ENCODE measurements around the gene DPYD.

Gene DPYD

GRCh38 chr1:97338347-97338746 is 582.5 kb downstream of the DPYD start:
- DNase-seq (ENCODE audit: low spot score): no peak

GRCh38 chr1:97337250-97338030 is 583.4 kb downstream of the DPYD start:
- DNase-seq (ENCODE audit: low spot score): no peak
- no peaks in the 10 kb centered on the region for H3K27me3 ChIP-seq (ENCODE audit: insufficient read depth, poor library complexity, severe bottlenecking)
- ATAC-seq (ENCODE audit: low read depth): peak; percentile 79
- H3K9me3 ChIP-seq (ENCODE audit: severe bottlenecking): no peaks in the 10 kb centered on the region
- TF ChIP-seq, protein P1, sequence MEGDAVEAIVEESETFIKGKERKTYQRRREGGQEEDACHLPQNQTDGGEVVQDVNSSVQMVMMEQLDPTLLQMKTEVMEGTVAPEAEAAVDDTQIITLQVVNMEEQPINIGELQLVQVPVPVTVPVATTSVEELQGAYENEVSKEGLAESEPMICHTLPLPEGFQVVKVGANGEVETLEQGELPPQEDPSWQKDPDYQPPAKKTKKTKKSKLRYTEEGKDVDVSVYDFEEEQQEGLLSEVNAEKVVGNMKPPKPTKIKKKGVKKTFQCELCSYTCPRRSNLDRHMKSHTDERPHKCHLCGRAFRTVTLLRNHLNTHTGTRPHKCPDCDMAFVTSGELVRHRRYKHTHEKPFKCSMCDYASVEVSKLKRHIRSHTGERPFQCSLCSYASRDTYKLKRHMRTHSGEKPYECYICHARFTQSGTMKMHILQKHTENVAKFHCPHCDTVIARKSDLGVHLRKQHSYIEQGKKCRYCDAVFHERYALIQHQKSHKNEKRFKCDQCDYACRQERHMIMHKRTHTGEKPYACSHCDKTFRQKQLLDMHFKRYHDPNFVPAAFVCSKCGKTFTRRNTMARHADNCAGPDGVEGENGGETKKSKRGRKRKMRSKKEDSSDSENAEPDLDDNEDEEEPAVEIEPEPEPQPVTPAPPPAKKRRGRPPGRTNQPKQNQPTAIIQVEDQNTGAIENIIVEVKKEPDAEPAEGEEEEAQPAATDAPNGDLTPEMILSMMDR (IDR thresholded peaks at IDR 0.05; ENCODE audit: poor library complexity, severe bottlenecking): no peak
- H3K27ac ChIP-seq (ENCODE audit: poor library complexity, severe bottlenecking): no peak overlapping the region
- no peaks in the 10 kb centered on the region for H3K36me3 ChIP-seq (ENCODE audit: low read depth)
- H3K4me1 ChIP-seq (ENCODE audit: insufficient read depth, poor library complexity, severe bottlenecking): peaks cover 9% of the 10 kb centered on the region
- no peak overlapping the region for H3K4me3 ChIP-seq (ENCODE audit: severe bottlenecking)

More at GRCh38 chr1:97338347-97338746, 582.5 kb downstream of the DPYD start:
- Histone ChIP-seq H3K36me3 (ENCODE audit: low read depth) (no peaks in the 10 kb centered on the region), H3K9me3 (ENCODE audit: severe bottlenecking) (no peaks in the 10 kb centered on the region), H3K4me3 (ENCODE audit: severe bottlenecking) (no peak overlapping the region), H3K27me3 (ENCODE audit: insufficient read depth, poor library complexity, severe bottlenecking) (no peaks in the 10 kb centered on the region), H3K27ac (ENCODE audit: poor library complexity, severe bottlenecking) (no peak overlapping the region), H3K4me1 (ENCODE audit: insufficient read depth, poor library complexity, severe bottlenecking) (peaks cover 5% of the 10 kb centered on the region)
- ATAC-seq (ENCODE audit: low read depth): no peak
- TF ChIP-seq, protein P1 (IDR thresholded peaks at IDR 0.05; ENCODE audit: poor library complexity, severe bottlenecking): no peak

GRCh38 chr1:97334454-97334853 is 586.4 kb downstream of the DPYD start:
- TF ChIP-seq, protein P1 (IDR thresholded peaks at IDR 0.05; ENCODE audit: poor library complexity, severe bottlenecking): no peak
- Histone ChIP-seq H3K27me3 (ENCODE audit: insufficient read depth, poor library complexity, severe bottlenecking) (no peaks in the 10 kb centered on the region), H3K36me3 (ENCODE audit: low read depth) (no peaks in the 10 kb centered on the region), H3K9me3 (ENCODE audit: severe bottlenecking) (no peaks in the 10 kb centered on the region), H3K4me3 (ENCODE audit: severe bottlenecking) (no peak overlapping the region), H3K27ac (ENCODE audit: poor library complexity, severe bottlenecking) (no peak overlapping the region), H3K4me1 (ENCODE audit: insufficient read depth, poor library complexity, severe bottlenecking) (peaks cover 11% of the 10 kb centered on the region)
- DNase-seq (ENCODE audit: low spot score) (no peak), ATAC-seq (ENCODE audit: low read depth) (0 out of 3 replicates have a peak, but pooled peaks have one; percentile 43)

- H3K27ac ChIP-seq (ENCODE audit: poor library complexity, severe bottlenecking): no peak overlapping the region
- DNase-seq (ENCODE audit: low spot score): no peak
- peaks cover 11% of the 10 kb centered on the region for H3K4me1 ChIP-seq (ENCODE audit: insufficient read depth, poor library complexity, severe bottlenecking)
- no peaks in the 10 kb centered on the region for H3K27me3 ChIP-seq (ENCODE audit: insufficient read depth, poor library complexity, severe bottlenecking)
- no peak overlapping the region for H3K4me3 ChIP-seq (ENCODE audit: severe bottlenecking)
- peak; percentile 70 for ATAC-seq (ENCODE audit: low read depth)
- TF ChIP-seq, protein P1 (IDR thresholded peaks at IDR 0.05; ENCODE audit: poor library complexity, severe bottlenecking): no peak
- no peaks in the 10 kb centered on the region for H3K9me3 ChIP-seq (ENCODE audit: severe bottlenecking)
- no peaks in the 10 kb centered on the region for H3K36me3 ChIP-seq (ENCODE audit: low read depth)
These were observed 588.1 kb downstream of the DPYD start for GRCh38 chr1:97332716-97333115.

- TF ChIP-seq, protein P1 (IDR thresholded peaks at IDR 0.05; ENCODE audit: poor library complexity, severe bottlenecking): no peak
- H3K27me3 ChIP-seq (ENCODE audit: insufficient read depth, poor library complexity, severe bottlenecking): no peaks in the 10 kb centered on the region
- H3K9me3 ChIP-seq (ENCODE audit: severe bottlenecking): no peaks in the 10 kb centered on the region
- no peak for DNase-seq (ENCODE audit: low spot score)
- no peaks in the 10 kb centered on the region for H3K36me3 ChIP-seq (ENCODE audit: low read depth)
- no peak overlapping the region for H3K27ac ChIP-seq (ENCODE audit: poor library complexity, severe bottlenecking)
- H3K4me3 ChIP-seq (ENCODE audit: severe bottlenecking): no peak overlapping the region
- ATAC-seq (ENCODE audit: low read depth): no peak
- H3K4me1 ChIP-seq (ENCODE audit: insufficient read depth, poor library complexity, severe bottlenecking): peaks cover 11% of the 10 kb centered on the region
These were observed 589.7 kb downstream of the DPYD start for GRCh38 chr1:97331165-97331564.

All from RWPE2 (cell line).